IMR-90 (cell line): ENCODE results near the gene SUPT16H. TPM values are rescaled to one million over a fixed set of nuclear protein-coding genes. Genes with fewer than 3 reads are reported as not detected.

Experiments
- microRNA-seq, 2 experiments: library from miRNA; stranded (forward) in 1 of 2; unstranded in 1 of 2; fragments of 10-50 nt in 1 of 2; fragments of <30 nt in 1 of 2; gene quantifications in 1 of 2; microRNA quantifications in 1 of 2; one replicate each; pipeline versions ENCODE3 to v1.1.0; 2013 to 2020; ENCODE audit not compliant: insufficient read depth in 1 of 2, insufficient read length in 1 of 2, unreplicated experiment in 1 of 2
- polyA plus RNA-seq, 3 experiments: library from polyadenylated mRNA; depleted of rRNA; stranded (reverse); fragments of >200 nt; gene quantifications; 2 replicates each; pipeline ENCODE4 v1.2.3, GENCODE V29; 2012; ENCODE audit warnings: low replicate concordance in 1 of 3
- small RNA-seq, 5 experiments: library from RNA; depleted of rRNA; stranded (forward); fragments of <200 nt; gene quantifications; one replicate each; pipeline ENCODE3, GENCODE V24; 2012
- total RNA-seq: library from RNA; depleted of rRNA; stranded (reverse); fragments of >200 nt; gene quantifications from 2 replicates; pipeline ENCODE4 v1.2.3, GENCODE V29; 2012; rRNA removed

SUPT16H gene
- total and polyA plus RNA-seq, 2 of the 4 experiments (the other 2 are of a cell fraction): 50.6 to 103 TPM

Small RNAs within 50 kb of the gene (microRNA-seq; reads per million reads assigned to microRNA genes)
- gene RN7SL650P (ENCODE audit: insufficient read depth, insufficient read length) (not detected), gene SNORD8 (ENCODE audit: insufficient read depth, insufficient read length) (not detected), gene SNORD9 (ENCODE audit: insufficient read depth, insufficient read length) (not detected)

Small RNAs within 50 kb of the gene (small RNA-seq; reads per million reads assigned to genes)
- gene RN7SL650P (0 reads per million in 5 experiments), gene SNORD8 (0 to 119 (median 16.7) reads per million in 5 experiments), gene SNORD9 (7.8 to 295 (median 46.9) reads per million in 5 experiments)

Other genes starting within 250 kb of the SUPT16H start
- gene OR5AU1, start 228.0 kb downstream of the SUPT16H start, total RNA-seq: not detected in 2 replicates
- gene OR5AU1, start 228.0 kb downstream of the SUPT16H start, polyA plus RNA-seq (2012; rRNA removed): not detected in 2 replicates
- 308 and 548 TPM in 2 replicates for gene HNRNPC, start 114.6 kb downstream of the SUPT16H start, total RNA-seq
- 366 and 615 TPM in 2 replicates for gene HNRNPC, start 114.6 kb downstream of the SUPT16H start, polyA plus RNA-seq (2012; rRNA removed)
- gene RPGRIP1, start 103.9 kb downstream of the SUPT16H start, total RNA-seq: not detected in 2 replicates
- gene RPGRIP1, start 103.9 kb downstream of the SUPT16H start, polyA plus RNA-seq (2012; rRNA removed): not detected in 2 replicates
- gene CHD8, start 72.1 kb upstream of the SUPT16H start, total RNA-seq: 55.0 and 58.9 TPM in 2 replicates
- 32.1 and 32.4 TPM in 2 replicates for gene CHD8, start 72.1 kb upstream of the SUPT16H start, polyA plus RNA-seq (2012; rRNA removed)
- 25.0 and 26.2 TPM in 2 replicates for gene RAB2B, start 92.9 kb upstream of the SUPT16H start, total RNA-seq
- 13.7 and 17.1 TPM in 2 replicates for gene RAB2B, start 92.9 kb upstream of the SUPT16H start, polyA plus RNA-seq (2012; rRNA removed)
- 26.7 and 31.7 TPM in 2 replicates for gene TOX4, start 93.2 kb upstream of the SUPT16H start, total RNA-seq
- 56.6 and 71.8 TPM in 2 replicates for gene TOX4, start 93.2 kb upstream of the SUPT16H start, polyA plus RNA-seq (2012; rRNA removed)
- gene METTL3, start 127.3 kb upstream of the SUPT16H start, total RNA-seq: 68.9 and 109 TPM in 2 replicates
- 77.5 and 90.6 TPM in 2 replicates for gene METTL3, start 127.3 kb upstream of the SUPT16H start, polyA plus RNA-seq (2012; rRNA removed)
- gene SALL2, start 142.3 kb upstream of the SUPT16H start, total RNA-seq: 2.8 and 2.9 TPM in 2 replicates
- gene SALL2, start 142.3 kb upstream of the SUPT16H start, polyA plus RNA-seq (2012; rRNA removed): 10.1 and 12.6 TPM in 2 replicates
- gene OR10G3, start 196.1 kb upstream of the SUPT16H start, total RNA-seq: not detected in 2 replicates
- gene OR10G3, start 196.1 kb upstream of the SUPT16H start, polyA plus RNA-seq (2012; rRNA removed): not detected in 2 replicates